NCI-H1694 (cell line): Measurements from ENCODE around the gene SPATA20.

Experiments
- DNase-seq: peaks from one replicate; lab custom pipeline; 2025; lab: John Stamatoyannopoulos, UW

Gene SPATA20

GRCh38 chr17:50602836-50603235 is 55.9 kb downstream of the SPATA20 start:
- no peak for DNase-seq

- no peak for DNase-seq
Measured at GRCh38 chr17:50603340-50603739, 56.4 kb downstream of the SPATA20 start.

GRCh38 chr17:50604513-50604912 is 57.5 kb downstream of the SPATA20 start:
- DNase-seq: peak; percentile 93

GRCh38 chr17:50605429-50605828 is 58.5 kb downstream of the SPATA20 start:
- no peak for DNase-seq
